Ovary (tissue), 9 donors: Measurements from ENCODE around the gene GFRA3. TPM values are rescaled to one million over a fixed set of nuclear protein-coding genes. Genes with fewer than 3 reads are reported as not detected.

Experiments used
- DNase-seq, 5 donors: peaks; one replicate each; pipeline ENCODE4 v3.0.0-alpha.2; 2019 to 2020
- H3K27ac ChIP-seq, 2 donors: fragments of 200-600 bp; one replicate each; pipeline versions ENCODE4 v1.5.1 to v1.8.0; 2019 to 2022
- H3K27me3 ChIP-seq: fragments of 200-600 bp; one replicate; pipeline ENCODE4 v1.8.0; 2022
- H3K36me3 ChIP-seq: fragments of 200-600 bp; sonication (generic); one replicate; pipeline ENCODE4 v1.5.1; 2019
- H3K4me1 ChIP-seq: one replicate; pipeline ENCODE4 v1.8.1; 2013; ENCODE audit warnings: mild to moderate bottlenecking, moderate library complexity; ENCODE audit not compliant: insufficient read depth
- H3K4me3 ChIP-seq: fragments of 200-600 bp; sonication (generic); one replicate; pipeline ENCODE4 v1.5.1; 2017
- H3K9me3 ChIP-seq, 2 donors: fragments of 200-600 bp in 1 of 2; sonication (generic) in 1 of 2; one replicate each; pipeline versions ENCODE4 v1.5.1 to v1.8.1; 2013 to 2019; ENCODE audit warnings: mild to moderate bottlenecking in 1 of 2, moderate library complexity in 1 of 2
- CTCF ChIP-seq, 3 donors: fragments of 450-650 bp in 2 of 3; fragments of 200-600 bp in 1 of 3; IDR thresholded peaks; one replicate each; pipeline versions ENCODE4 v1.5.1 to v1.8.0; 2016 to 2022; ENCODE audit warnings: antibody characterized with exemption in 3 of 3, mild to moderate bottlenecking in 1 of 3
- EP300 ChIP-seq: sonication (generic); formaldehyde crosslinking; IDR thresholded peaks from one replicate; pipeline ENCODE4 v1.6.1; 2017; ENCODE audit warnings: antibody characterized with exemption
- POLR2A ChIP-seq: fragments of 450-650 bp; IDR thresholded peaks from one replicate; pipeline ENCODE4 v1.6.1; 2017; ENCODE audit warnings: antibody characterized with exemption, mild to moderate bottlenecking, moderate library complexity
- WGBS, 3 donors: extraction: QIAGEN DNeasy Blood & Tissue Kit in 1 of 3; methylation state at CpG; one replicate each; pipeline versions ENCODE4 v1.1.5 to v1.1.7; 2013 to 2017; 5-methylcytosine and 5-hydroxymethylcytosine counted together
- intact Hi-C, 4 donors: fragments of 100-400 bp; cut with DNase I; formaldehyde crosslinking; loops; one replicate each; pipeline versions ENCODE4 v1.11.0 to v1.15.1; 2022 to 2023
- polyA plus RNA-seq, 2 donors: library from polyadenylated mRNA; stranded (reverse); fragments of 200-250 nt in 1 of 2; fragments of 350-450 nt in 1 of 2; fragmentation: Illumina TruSeq in 1 of 2; extraction: RNeasy Lipid Tissue Mini Kit (QIAGEN cat#74804) in 1 of 2; gene quantifications; one replicate each; pipeline ENCODE4 v1.2.3, GENCODE V29; 2013 to 2014
- total RNA-seq, 7 donors: library from RNA; depleted of rRNA in 2 of 7; stranded (reverse); fragments of >200 nt in 2 of 7; fragmentation: NEBNext Ultra II Directional in 3 of 7; extraction: Animal tissue kit (Norgen Biotek cat#: 25700) in 3 of 7; gene quantifications; one replicate each; pipeline versions ENCODE4 v1.1.0 to v1.2.4, GENCODE V29; 2016 to 2023
- donor health status: DM: no; HTN: no; CAD: no; lungs with moderate emphysema.
- donor health status: DM: no; HTN: no; CAD: no.
- donor health status: Bipolar disorder and iron deficiency.
- donor health status: DM: yes; HTN: yes; CAD: no.
- donor health status: DM: no; HTN: no; CAD: no.
- donor health status: DM: yes; HTN: yes; CAD: no.

GFRA3 gene
- total and polyA plus RNA-seq, 9 donors = 0.18 to 2.5 (median 0.38) TPM; not detected in 2

GRCh38 chr5:138282920-138283742, 8.7 kb upstream of the GFRA3 start:
- H3K27me3 ChIP-seq = no peaks in the 10 kb centered on the region
- DNase-seq = no peak
- H3K4me1 ChIP-seq = no peaks in the 10 kb centered on the region
- WGBS, 3 donors = 58 to 63% (median 62%) methylated on average over 7 of the region's 7 CpGs
- H3K4me3 ChIP-seq = no peak overlapping the region
- H3K9me3 ChIP-seq = no peaks in the 10 kb centered on the region
- no peaks in the 10 kb centered on the region for H3K36me3 ChIP-seq
- TF ChIP-seq EP300 (no peak), CTCF (IDR thresholded peaks at IDR 0.05) (no peak), POLR2A (no peak)
- intact Hi-C loops = no loop called here
- H3K27ac ChIP-seq = no peak overlapping the region

GRCh38 chr5:138280915-138281314, 6.5 kb upstream of the GFRA3 start:
- Histone ChIP-seq H3K9me3 (no peaks in the 10 kb centered on the region), H3K4me3 (no peak overlapping the region), H3K36me3 (no peaks in the 10 kb centered on the region), H3K27me3 (no peaks in the 10 kb centered on the region), H3K27ac (no peak overlapping the region), H3K4me1 (no peaks in the 10 kb centered on the region)
- no peak for DNase-seq
- TF ChIP-seq POLR2A = no peak
- TF ChIP-seq EP300 = no peak
- TF ChIP-seq CTCF (IDR thresholded peaks at IDR 0.05) = no peak
- intact Hi-C loops = no loop called here

GRCh38 chr5:138276402-138277054, 2.1 kb upstream of the GFRA3 start:
- intact Hi-C loops = no loop called here
- H3K27me3 ChIP-seq = no peaks in the 10 kb centered on the region
- H3K36me3 ChIP-seq = no peaks in the 10 kb centered on the region
- TF ChIP-seq CTCF (IDR thresholded peaks at IDR 0.05) = no peak
- no peak for TF ChIP-seq POLR2A
- no peak for TF ChIP-seq EP300
- H3K9me3 ChIP-seq = no peaks in the 10 kb centered on the region
- 44 to 69% (median 68%) methylated on average over 2 of the region's 2 CpGs for WGBS, 3 donors
- DNase-seq = no peak
- no peak overlapping the region for H3K4me3 ChIP-seq
- peaks cover 3% of the 10 kb centered on the region for H3K4me1 ChIP-seq
- no peak overlapping the region for H3K27ac ChIP-seq

GRCh38 chr5:138275895-138276294, 1.5 kb upstream of the GFRA3 start:
- TF ChIP-seq EP300 (no peak), CTCF (IDR thresholded peaks at IDR 0.05) (no peak), POLR2A (no peak)
- no peaks in the 10 kb centered on the region for H3K27me3 ChIP-seq
- no peak for DNase-seq
- no peaks in the 10 kb centered on the region for H3K9me3 ChIP-seq
- H3K4me3 ChIP-seq = no peak overlapping the region
- peaks cover 3% of the 10 kb centered on the region for H3K4me1 ChIP-seq
- WGBS, 3 donors = 30 to 35% (median 34%) methylated on average over 1 of the region's 1 CpG
- H3K27ac ChIP-seq = no peak overlapping the region
- intact Hi-C loops = no loop called here
- no peaks in the 10 kb centered on the region for H3K36me3 ChIP-seq
